Gastrocnemius medialis (tissue), 4 donors: ENCODE data around the gene PGS1. TPM values are rescaled to one million over a fixed set of nuclear protein-coding genes. Genes with fewer than 3 reads are reported as not detected.
"Not testable (repeated sequence)": the region's sequence is repeated elsewhere in the genome, so short reads cannot be mapped to it uniquely, and the experiment has no call there.

Source experiments
- ATAC-seq, 2 donors: fragments of 150-250 bp; one replicate each; pipeline ENCODE4 v1.9.1; 2016
- DNase-seq, 2 donors: peaks; one replicate each; pipeline ENCODE4 v3.0.0-alpha.2; 2019
- H3K27ac ChIP-seq, 4 donors: fragments of 200-600 bp; sonication (generic); 1 replicate in 1 of 4; 2 replicates in 3 of 4; pipeline ENCODE4 v1.5.1; 2016 to 2018; ENCODE audit warnings: mild to moderate bottlenecking in 2 of 4, moderate library complexity in 1 of 4
- H3K27me3 ChIP-seq, 3 donors: fragments of 200-600 bp; sonication (generic) in 2 of 3; 1 replicate in 1 of 3; 2 replicates in 2 of 3; pipeline versions ENCODE4 v1.5.1 to v1.6.0; 2016 to 2019; ENCODE audit warnings: mild to moderate bottlenecking in 1 of 3, moderate library complexity in 1 of 3
- H3K36me3 ChIP-seq, 2 donors: fragments of 200-600 bp; sonication (generic) in 1 of 2; one replicate each; pipeline ENCODE4 v1.5.1; 2017 to 2018
- H3K4me1 ChIP-seq, 2 donors: fragments of 200-600 bp; sonication (generic) in 1 of 2; one replicate each; pipeline ENCODE4 v1.5.1; 2016 to 2017; ENCODE audit warnings: mild to moderate bottlenecking in 2 of 2
- H3K4me3 ChIP-seq, 4 donors: fragments of 200-600 bp; sonication (generic) in 3 of 4; 1 replicate in 1 of 4; 2 replicates in 3 of 4; pipeline ENCODE4 v1.5.1; 2016 to 2019; ENCODE audit warnings: mild to moderate bottlenecking in 2 of 4
- H3K9me3 ChIP-seq, 3 donors: fragments of 200-600 bp; sonication (generic) in 2 of 3; 1 replicate in 1 of 3; 2 replicates in 2 of 3; pipeline ENCODE4 v1.5.1; 2016 to 2019
- CTCF ChIP-seq, 5 experiments: fragments of 450-650 bp in 3 of 5; fragments of 200-600 bp in 2 of 5; sonication (generic) in 2 of 5; IDR thresholded peaks in 4 of 5; conservative IDR thresholded peaks in 1 of 5; 1 replicate in 4 of 5; 2 replicates in 1 of 5; pipeline ENCODE4 v1.5.1; 2016 to 2019; ENCODE audit warnings: antibody characterized with exemption in 5 of 5, mild to moderate bottlenecking in 3 of 5, moderate library complexity in 3 of 5
- POLR2A ChIP-seq, 2 donors: fragments of 450-650 bp; IDR thresholded peaks; one replicate each; pipeline ENCODE4 v1.6.1; 2017; ENCODE audit warnings: antibody characterized with exemption in 2 of 2, mild to moderate bottlenecking in 2 of 2, moderate library complexity in 2 of 2
- in situ Hi-C, 4 donors: fragments of 200-750 bp; cut with MboI; loops; one replicate each; pipeline versions ENCODE4 v1.15.0 to v1.8.0; 2017; ENCODE audit warnings: low sequenced_read_pairs in 4 of 4
- intact Hi-C: fragments of 100-400 bp; cut with DNase I; formaldehyde crosslinking; loops from one replicate; pipeline ENCODE4 v1.15.1; 2023; ENCODE audit warnings: low total_unique reads
- total RNA-seq, 4 donors: library from RNA; depleted of rRNA; stranded (reverse); fragments of >200 nt; gene quantifications; one replicate each; pipeline versions ENCODE4 v1.1.0 to v1.2.3, GENCODE V29; 2016

The PGS1 gene
- total RNA-seq, 4 donors from 2014 or later = 16.6 to 30.0 (median 21.8) TPM

GRCh38 chr17:78460951-78461798, 82.7 kb downstream of the PGS1 start:
- TF ChIP-seq POLR2A (IDR thresholded peaks at IDR 0.05) (no peak), CTCF (IDR thresholded peaks at IDR 0.05 in 4 of 5, conservative IDR thresholded peaks at IDR 0.05 in 1 of 5) (no peak)
- no peak overlapping the region for H3K4me3 ChIP-seq
- in situ Hi-C loops = no loop called here

GRCh38 chr17:78461799-78462053, 83.3 kb downstream of the PGS1 start:
- no peaks in the 10 kb centered on the region for H3K36me3 ChIP-seq
- no peaks in the 10 kb centered on the region for H3K9me3 ChIP-seq
- TF ChIP-seq POLR2A (IDR thresholded peaks at IDR 0.05) = no peak
- in situ Hi-C loops (no loop called here), intact Hi-C loops (no loop called here)
- H3K4me3 ChIP-seq = no peak overlapping the region
- ATAC-seq = no peak
- H3K27ac ChIP-seq = no peak overlapping the region
- H3K4me1 ChIP-seq = no peaks in the 10 kb centered on the region
- H3K27me3 ChIP-seq = no peaks in the 10 kb centered on the region
- no peak for DNase-seq

More at GRCh38 chr17:78460951-78461798, 82.7 kb downstream of the PGS1 start:
- ATAC-seq (no peak), DNase-seq (no peak)
- Histone ChIP-seq H3K9me3 (no peaks in the 10 kb centered on the region), H3K27ac (no peak overlapping the region), H3K4me1 (no peaks in the 10 kb centered on the region), H3K36me3 (no peaks in the 10 kb centered on the region), H3K27me3 (no peaks in the 10 kb centered on the region)
- intact Hi-C loops = no loop called here

GRCh38 chr17:78462148-78462547, 83.7 kb downstream of the PGS1 start:
- intact Hi-C loops = no loop called here
- ATAC-seq (no peak), DNase-seq (no peak)
- Histone ChIP-seq H3K9me3 (no peaks in the 10 kb centered on the region), H3K27ac (no peak overlapping the region), H3K4me3 (no peak overlapping the region), H3K27me3 (no peaks in the 10 kb centered on the region), H3K4me1 (no peaks in the 10 kb centered on the region), H3K36me3 (no peaks in the 10 kb centered on the region)
- TF ChIP-seq POLR2A (IDR thresholded peaks at IDR 0.05) (no peak), CTCF (IDR thresholded peaks at IDR 0.05 in 4 of 5, conservative IDR thresholded peaks at IDR 0.05 in 1 of 5) (no peak)
- in situ Hi-C loops = no loop called here

GRCh38 chr17:78466109-78466785, 87.8 kb downstream of the PGS1 start:
- DNase-seq, H3K27ac ChIP-seq, H3K4me1 ChIP-seq, H3K27me3 ChIP-seq, intact Hi-C loops, ATAC-seq, H3K36me3 ChIP-seq, in situ Hi-C loops, H3K4me3 ChIP-seq, H3K9me3 ChIP-seq: not testable (repeated sequence)

GRCh38 chr17:78466786-78467715, 88.6 kb downstream of the PGS1 start:
- DNase-seq = no peak
- no peak overlapping the region for H3K27ac ChIP-seq
- no peaks in the 10 kb centered on the region for H3K4me1 ChIP-seq
- no peak for TF ChIP-seq CTCF (IDR thresholded peaks at IDR 0.05 in 4 of 5, conservative IDR thresholded peaks at IDR 0.05 in 1 of 5)
- no peak for TF ChIP-seq POLR2A (IDR thresholded peaks at IDR 0.05)
- H3K4me3 ChIP-seq = no peak overlapping the region
- in situ Hi-C loops = no loop called here
- no peak for ATAC-seq
- H3K27me3 ChIP-seq = no peaks in the 10 kb centered on the region
- no peaks in the 10 kb centered on the region for H3K36me3 ChIP-seq
- intact Hi-C loops = no loop called here
- no peaks in the 10 kb centered on the region for H3K9me3 ChIP-seq
